ENCODE results near the gene TGFBR3.
A peak's percentile ranks its signal among the peaks of the same experiment; 100 is the strongest.

TGFBR3 gene

DNA sequence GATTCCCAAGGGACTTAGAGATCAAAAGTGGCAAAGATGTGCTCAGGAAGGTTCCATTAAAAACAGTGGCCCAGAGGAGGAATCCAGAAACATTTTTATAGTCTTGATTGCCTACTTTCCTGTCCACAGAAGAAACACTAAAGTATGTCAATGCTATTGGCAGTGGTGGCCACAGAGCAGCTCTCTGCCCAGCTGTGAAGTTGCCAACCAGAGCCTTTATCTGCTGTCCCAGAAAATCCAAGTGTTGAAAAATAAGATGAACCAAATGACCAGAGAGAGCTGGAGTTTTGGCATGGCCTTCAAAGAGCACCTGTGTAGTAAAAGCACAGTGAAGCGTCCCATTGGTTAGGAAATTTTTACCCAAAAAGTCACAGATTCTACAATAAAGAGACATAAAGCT, 181.2 kb downstream of the TGFBR3 start:
- no peak for DNase-seq

DNA sequence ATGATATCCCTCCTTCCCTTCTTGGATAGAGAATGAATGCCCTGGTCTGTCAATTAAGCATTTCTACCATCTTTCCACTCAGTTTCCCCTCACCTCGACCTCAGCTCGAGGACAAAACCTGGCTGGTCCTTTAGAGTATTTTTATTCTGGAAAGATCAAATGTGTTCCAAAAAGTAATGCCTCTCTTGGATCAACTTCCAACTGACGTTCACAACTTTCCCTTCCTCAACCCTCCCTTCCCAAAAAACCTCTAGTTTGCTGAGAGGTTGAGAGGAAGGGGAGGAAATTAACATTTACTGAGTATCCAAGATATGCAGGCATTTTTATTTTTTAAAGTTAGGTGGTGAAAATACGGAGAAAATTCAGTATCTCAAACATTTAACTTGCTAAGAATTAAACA, 182.9 kb downstream of the TGFBR3 start:
- DNase-seq, result no peak

DNA sequence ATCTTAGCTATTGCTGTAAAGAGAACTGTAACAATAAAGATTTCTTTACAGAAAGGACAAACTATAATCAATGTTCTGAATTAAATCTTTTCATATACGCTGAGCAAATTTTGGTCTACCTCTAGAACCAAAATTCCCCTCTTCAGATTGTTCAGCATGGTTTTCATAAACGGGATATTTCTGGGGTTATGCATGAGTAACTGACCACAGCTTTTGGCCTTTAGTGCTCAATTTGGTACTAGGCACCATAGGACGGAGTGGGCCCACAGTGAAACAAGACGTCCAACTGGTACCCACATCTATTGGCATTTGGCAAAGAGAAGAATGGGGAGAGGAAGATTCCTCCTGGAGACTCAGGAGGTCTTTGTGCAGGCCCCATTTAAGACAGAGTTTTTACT, 184.5 kb downstream of the TGFBR3 start:
- no peak for DNase-seq

DNA sequence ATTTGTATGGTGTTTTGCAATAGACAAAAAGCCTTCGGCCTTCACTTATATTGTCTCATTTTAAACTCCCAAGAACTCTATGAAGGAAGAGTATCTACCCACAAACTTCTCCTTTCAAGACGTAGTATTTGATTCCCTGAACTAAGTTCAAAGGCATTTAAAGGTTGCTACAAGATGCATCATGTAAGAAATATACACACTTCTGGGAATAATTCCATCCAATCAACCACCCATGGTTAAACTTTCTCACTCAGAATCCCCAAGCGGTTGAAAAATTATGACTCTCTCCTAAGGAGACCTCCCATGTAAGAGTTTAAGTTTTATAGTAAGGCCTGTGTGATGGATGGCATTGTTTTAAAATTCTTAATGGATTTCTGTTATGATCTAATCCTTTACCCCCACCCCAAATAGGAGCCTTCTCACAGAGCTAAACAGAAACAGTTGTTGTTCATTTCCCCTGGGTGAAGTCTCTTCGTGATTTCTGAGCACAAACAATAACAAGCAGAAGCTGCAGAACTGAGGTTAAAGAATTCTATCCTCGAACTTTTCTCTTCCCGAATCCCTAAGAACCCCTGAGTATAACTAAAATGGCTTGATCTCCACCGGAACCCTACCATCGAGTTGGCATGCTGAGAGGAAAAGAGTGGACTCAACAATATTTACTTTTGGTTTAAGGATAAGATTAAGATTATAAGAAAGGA, 185.0 kb downstream of the TGFBR3 start:
- DNase-seq, result no peak

DNA sequence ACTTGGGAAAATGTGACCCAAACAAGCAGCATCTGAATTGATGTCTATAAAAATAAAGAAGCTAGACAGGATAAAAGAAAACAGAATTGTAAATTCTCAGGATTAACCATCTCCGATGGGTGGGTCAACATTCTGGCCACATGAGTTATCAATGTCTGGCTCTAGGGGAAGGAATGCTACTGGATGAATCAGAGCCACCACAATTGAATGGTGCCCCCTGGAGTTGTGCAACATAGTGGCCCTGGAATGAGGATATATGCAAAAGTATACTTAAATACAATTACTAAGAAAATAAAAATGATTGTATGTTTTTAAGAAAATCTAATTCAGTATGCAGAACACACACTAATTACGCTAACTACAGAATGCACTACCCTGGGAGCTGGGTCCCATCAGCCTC, 185.6 kb downstream of the TGFBR3 start:
- peak; percentile 13 for DNase-seq

DNA sequence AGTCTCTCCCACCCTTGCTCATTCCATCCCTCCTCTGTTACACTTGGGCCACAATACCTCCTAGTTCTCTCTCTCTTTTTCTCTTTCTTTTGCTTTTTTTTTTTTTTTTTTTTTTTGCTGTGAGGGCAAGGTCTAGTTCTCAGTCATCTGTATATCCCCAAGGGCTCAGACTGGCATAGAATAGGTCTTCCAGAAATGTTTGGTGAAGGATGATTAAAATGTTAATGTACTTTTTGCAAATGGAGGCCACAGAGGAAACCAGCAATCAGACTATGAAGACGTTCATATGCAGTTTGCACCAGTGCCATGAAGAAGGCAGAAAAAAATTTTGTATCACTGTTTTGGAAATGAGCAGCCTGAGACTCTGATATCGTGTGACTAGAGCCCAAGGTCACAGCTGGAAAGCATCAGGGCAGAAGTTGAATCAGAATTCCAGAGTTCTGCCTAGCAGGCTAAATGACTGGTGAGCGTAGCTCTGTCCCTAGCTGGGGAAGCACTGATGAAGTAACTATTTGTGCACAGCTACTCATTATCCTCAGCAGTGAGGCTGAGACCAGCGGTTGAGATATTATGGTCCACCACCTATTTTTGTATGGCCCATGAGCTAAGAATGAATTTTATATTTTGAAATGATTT, 186.5 kb downstream of the TGFBR3 start:
- DNase-seq, result no peak

DNA sequence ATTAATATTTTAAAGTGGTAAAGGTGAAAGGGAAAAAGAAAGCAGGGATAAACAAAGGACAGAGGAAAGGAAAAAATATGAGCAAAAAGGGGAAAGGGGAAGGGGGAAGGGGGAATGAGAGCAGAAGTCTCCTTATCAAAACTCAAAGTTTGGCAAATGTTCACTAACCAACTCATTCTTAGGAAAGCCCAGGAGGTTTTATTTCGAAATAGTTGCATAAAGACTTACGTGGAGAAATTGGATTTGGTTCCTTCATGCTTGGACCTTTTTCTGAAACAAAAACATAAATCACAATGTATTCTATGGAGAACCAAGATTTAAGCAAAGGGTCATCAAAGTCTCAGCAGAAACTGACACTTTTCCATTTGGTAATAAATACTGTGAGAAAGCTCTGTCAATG, 188.1 kb downstream of the TGFBR3 start:
- DNase-seq, result no peak

DNA sequence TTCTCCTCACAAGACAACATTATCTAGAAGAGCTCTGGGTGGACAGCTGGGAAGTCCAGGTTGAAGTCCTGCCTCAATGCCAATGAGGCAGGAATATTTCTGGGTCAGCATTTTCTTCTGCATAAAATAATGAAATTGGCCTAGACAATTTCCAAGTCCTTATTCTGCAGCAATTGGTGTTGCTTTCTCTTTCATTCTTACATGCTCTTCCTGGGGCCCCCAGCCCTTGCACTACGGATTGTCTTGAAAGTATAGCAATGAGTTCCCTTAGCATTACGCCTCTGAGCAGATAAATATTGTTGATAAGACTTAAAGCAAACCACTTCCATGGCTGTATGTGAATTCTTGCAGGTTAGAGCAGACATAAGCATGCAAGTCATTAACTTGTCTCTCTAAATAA, 188.5 kb downstream of the TGFBR3 start:
- DNase-seq, result no peak

DNA sequence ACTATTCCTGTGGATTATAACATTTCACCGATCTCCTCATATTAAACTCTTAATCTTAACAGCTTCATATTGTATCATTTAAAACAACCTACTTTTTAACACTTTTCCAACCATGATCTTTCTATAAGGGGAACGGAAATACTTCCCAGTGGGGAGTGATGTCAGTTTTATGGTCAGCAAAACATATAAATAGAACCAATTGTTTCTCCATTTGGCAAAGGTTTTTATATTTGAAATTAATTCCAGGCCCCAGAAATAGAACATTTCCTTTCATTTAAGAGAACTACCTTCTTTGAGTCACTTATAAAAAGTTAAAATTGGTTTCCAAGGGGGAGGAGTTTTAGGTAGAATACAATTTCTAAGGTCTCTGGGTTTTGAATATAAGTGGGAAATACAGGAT, 189.6 kb downstream of the TGFBR3 start:
- DNase-seq, result no peak

DNA sequence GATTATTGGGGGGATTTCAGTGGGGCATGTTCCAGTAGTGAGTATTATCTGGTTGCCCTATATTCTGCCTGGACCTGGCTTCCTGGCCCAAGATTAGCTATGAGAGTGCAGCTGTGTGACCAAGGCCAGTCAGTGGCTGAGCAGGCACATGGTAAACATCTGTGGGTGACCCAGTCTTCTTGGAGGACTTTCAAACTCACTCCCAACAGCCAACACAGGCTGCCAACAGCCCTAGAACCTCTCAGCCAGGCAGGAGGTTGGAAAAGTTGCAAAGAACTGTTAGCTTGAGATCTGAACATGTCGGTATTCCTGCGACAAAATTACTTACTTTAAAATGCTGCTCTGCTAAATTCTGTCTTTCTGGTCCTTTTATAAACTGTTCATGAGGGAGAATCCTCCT, 192.4 kb downstream of the TGFBR3 start:
- DNase-seq, result no peak

DNA sequence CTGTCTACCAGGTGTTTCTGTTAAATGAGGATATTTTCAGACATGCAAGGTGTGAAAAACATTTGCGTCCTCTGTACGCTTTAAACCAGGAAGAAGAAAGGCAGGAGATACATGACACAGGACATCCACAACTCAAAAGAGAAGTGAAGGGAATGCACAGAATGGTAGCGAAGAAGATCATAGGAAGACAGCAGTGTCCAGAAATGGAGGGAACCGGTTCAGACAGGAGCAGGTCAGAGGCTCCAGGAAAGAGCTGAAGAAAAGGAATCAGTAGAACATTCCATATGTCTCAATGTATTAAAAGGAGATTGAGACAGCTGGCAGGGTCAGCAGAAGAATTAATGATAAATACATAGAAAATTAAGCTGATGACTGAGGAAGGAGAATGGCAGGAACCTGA, 194.4 kb downstream of the TGFBR3 start:
- DNase-seq, result no peak

DNA sequence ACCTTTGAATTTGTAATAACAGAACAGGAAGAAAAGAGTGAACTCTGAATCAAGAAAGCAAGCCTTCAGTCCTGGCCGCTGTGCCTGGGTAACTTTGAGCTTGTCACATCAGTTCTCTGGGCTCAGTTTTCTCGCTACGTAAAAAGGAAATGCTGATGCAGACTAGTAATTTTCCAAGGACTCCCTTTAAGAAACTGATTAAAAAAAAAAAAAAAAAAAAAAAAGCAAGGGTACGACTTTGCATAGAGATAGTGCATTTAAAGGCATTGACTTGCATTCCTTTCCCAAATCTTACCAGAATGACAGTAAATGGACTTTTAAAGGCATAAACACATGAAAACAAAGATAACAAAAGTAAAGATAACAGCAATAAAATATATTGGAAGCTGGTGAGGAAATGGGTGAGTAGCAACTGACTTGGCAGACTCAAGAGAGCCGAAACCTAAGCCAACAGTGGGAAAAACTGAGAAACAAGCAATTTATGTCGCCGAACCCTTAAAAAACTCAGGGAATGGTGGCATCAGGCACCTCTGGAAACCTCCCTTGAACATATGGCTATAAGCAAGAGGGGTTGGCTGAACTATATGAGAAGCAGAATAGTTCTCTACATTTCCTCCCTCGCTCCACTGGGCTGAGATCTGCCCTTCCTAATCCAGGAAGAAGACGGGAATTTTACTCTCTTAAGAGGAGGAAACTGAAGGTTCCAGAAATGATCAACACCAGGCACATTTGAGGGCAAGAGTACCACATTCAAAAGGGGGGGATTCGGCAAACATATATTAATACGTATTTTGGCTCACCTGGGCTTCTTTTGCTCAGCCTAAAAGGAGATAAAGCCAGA, 196.1 kb downstream of the TGFBR3 start:
- no peak for DNase-seq

DNA sequence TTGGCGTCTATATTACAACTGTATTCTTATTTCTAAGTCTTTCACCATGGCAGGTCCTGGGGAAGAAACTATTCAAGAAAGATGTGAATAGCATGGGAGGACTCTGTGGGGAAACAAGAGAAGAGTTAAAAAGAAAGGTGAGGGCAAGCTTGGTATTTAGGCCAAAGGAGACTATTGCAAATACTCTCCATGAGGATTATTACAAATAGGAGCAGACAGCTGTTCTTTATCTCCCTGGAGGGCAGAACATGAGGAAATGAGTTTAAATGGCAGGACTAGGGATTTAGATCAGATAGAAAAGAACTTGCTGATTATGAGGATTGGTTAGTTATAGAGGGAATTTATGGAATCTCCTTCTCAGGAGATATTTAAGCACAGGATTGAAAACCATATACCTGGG, 198.5 kb downstream of the TGFBR3 start:
- DNase-seq, result no peak

DNA sequence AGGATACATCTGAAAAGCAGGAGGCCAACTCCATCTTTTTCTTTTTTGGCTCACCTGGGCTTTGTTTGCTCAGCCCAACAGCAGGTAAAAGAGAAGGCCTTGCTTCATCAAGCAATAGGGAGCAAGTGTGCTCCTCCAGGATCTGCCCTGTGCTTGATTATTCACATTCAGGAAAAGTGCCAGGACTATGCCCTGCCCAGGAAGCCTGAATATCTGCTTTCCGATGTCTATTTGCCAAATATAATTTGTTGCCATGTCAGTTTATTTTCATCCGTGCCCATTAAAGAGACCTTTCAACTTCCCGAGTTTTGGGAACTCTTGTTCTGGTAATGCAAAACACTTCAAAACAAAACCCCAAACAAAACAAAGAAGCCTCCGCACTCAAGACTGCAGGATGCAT, 200.0 kb downstream of the TGFBR3 start:
- no peak for DNase-seq

DNA sequence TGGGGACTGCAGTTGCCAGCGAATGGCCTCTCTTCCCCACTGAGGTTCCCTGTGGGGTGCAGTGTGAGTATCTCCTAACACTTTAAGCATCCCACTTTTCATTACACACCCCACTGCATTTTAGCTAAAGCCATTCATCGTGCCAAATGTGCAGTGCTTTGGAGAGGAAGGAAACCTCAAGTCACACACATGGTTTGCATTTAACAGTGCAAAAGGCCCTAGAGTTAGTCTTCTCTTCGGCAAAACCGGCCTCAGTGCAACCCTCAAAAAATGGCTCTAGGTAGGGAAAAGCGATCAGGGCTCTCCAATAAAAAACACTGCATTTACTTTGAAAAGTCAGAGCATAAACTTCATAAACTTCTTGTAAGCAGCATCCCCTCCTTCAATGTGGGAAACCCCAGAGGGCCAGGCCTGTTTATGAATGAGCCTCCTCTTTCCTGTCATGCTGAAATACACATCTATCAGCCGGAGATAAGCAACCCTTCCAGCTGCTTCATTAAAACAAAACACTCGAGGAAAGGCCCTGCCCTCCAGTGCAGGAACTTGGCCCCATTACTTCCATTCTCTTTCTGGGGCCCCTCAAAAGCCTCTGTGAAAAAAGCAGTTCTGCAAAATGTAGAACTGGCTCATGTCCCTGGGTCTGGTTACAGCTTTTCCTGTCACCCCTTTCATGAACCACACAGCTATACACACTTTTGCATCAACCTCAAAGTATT, 201.3 kb downstream of the TGFBR3 start:
- no peak for DNase-seq

DNA sequence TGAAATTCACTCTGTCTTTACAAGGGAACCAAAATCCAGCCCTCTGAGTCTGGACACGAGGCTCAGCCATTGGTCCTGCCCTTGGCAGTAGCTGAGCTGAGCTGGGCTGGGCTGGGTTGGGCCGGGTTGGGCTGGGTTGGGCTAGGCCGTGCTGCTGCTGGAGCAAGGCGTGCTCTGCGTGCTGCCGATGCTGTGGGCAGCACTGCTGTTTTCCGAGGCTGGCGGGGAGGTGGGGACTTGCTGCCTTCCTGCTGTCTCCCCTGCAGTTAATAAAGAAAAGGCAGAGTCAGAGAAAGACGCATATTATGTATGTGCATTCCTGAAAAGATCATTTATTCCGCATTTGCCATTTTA, 202.4 kb downstream of the TGFBR3 start:
- no peak for DNase-seq

DNA sequence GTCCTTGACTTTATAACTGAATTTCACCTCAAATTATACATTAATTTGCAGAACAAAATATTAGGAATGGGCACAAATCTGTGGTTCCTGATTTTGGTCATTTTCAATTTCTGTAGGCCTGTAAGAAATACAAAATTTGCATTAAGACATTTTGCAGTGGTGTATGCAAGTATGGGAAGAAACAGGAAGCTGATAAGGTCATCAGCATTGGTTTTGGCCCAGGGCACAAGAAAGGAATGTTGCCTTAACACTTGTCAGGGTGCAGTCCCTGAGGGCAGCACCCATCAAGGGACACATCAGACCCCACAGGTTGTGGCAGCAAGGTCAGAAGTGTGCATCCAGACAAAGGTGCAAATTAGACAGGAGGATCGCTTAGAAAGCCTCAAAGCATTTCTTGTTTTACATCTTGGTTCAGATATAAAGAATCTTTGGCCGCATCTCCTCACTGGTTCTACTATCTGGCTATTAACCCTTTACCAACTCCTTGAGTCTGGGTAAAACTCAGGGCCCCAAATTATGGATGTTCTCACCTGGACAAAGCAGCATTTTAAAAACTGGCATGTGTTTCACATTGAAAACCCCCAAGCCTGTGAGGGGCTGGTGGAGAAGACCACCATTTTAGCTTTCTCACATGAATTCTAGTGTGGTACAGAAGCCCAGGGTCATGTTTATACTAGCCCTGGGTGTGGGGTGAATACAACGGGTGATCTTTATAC, 202.9 kb downstream of the TGFBR3 start:
- DNase-seq, result no peak

DNA sequence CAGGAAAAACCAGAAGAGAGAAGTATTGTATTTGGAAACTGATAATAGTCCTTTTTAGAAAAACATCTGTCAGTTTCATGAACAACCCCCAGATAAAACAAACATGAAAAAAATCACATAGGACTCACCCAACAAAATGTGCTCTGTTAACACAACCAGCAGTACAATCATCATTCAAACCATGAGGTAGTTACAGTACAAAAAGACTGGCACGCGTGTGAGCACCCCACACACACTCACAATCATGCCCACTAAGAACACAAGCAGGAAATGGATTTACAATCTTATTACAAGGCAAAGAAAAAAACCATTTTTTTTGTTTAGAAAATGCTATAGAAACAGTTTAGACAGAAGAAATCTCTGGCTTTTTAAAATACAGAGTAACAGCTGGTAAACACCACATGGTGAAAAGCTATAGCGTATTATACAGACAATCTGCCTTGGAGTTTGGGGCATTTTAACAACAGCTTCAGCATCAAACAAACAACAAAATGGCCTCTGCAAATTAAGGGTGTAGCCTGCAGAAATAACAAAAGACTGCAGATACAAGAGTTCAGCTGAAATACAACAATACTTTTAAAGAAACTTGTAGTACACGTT, 205.3 kb downstream of the TGFBR3 start:
- no peak for DNase-seq

DNA sequence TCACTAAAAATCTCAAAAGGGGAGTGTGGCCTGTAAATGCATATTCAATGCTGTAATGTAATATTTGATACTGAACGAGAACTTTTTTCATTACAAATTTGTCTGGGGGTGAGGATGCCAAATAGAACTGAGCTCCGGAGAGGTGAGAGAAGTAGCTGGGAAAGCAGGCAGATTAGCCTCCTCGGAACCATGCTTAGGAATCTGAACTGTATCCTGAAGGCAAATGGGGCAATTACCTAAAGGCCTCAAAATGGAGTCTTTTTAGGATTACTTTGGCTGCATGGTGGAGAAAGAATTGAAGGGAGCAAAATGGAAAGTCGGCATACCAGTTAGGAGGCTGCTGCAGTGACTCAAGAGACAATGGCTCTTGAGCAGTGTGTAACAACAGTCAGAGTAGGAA, 206.5 kb downstream of the TGFBR3 start:
- DNase-seq, result no peak

DNA sequence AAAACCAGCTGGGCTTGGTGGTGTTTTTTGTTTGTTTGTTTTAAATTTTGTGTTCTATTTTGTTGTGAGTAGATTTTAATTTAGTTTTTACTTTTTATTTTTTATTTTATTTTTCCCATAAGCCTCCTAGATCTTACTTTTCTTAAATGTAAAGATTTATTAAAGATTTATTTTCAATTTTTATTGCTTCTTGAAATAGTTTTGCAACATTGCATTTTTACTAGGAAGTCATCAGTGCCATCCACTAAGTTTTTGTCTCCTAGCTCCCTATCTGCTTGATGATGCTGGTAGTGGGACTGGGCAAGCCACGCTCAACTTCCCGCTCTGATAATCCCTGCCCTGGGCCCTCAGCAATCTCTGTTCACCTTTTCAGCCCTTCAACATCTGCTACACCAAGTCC, 209.9 kb downstream of the TGFBR3 start:
- no peak for DNase-seq

DNA sequence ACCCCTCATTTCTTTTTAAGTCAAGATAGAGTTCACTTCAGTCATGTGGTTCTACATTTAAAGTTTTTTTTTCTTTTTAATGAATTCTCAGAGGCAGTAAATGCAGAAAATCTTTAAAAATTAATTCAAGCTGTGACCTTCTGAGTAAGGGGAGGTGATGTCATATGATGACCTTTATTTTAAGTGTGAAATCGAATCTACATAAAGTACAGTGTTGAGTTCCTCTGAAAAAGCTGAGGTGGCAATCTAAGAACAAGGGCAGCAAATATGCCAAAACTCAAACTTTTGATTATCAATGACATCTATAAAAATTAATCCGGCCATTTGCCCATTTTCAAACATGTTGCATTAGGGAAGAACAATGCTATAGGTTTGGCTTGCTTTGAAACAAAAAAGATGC, 211.8 kb downstream of the TGFBR3 start:
- no peak for DNase-seq

DNA sequence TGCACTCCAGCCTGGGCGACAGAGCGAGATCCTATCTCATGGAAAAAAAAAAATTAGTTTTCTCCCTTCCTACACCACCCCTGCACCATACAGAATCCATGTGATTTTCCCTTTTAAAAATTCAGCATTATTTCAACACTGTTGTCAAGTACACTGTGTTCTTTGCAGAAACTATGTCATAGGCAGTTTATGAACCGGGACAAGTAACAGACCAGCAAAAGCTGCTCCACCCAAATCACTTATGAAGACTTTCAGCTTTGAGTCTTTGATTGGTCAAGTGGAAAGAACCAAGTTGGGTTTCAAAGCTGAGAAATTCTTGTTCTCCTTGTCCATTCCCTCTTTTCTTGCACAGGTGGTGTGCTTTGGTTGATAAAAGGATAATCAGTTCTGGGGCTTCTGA, 212.3 kb downstream of the TGFBR3 start:
- DNase-seq, result peak; percentile 47

Measured in kidney glomerular epithelial cell (primary cell).